Keratinocyte (primary cell): ENCODE data around the gene CETN1. TPM values are rescaled to one million over a fixed set of nuclear protein-coding genes. Genes with fewer than 3 reads are reported as not detected.

Source experiments
- DNase-seq: peaks from one replicate; pipeline ENCODE4 v3.0.0-alpha.2; 2011; ENCODE audit warnings: low read depth, missing footprints, low spot score
- FAIRE-seq: peaks from 2 replicates; lab custom pipeline; 2011; peaks lifted over from hg19 to GRCh38; lab: Jason Lieb, UNC
- H2AFZ ChIP-seq: 2 replicates; pipeline ENCODE4 v1.6.0; 2012; ENCODE audit warnings: low read length, control low read depth, inconsistent platforms; ENCODE audit not compliant: control insufficient read depth
- H3K27ac ChIP-seq: 2 replicates; pipeline ENCODE4 v1.5.1; 2011; ENCODE audit warnings: low read length; ENCODE audit not compliant: control insufficient read depth, insufficient read depth
- H3K27me3 ChIP-seq: 3 replicates; pipeline ENCODE4 v1.6.0; 2011; ENCODE audit warnings: low read length; ENCODE audit not compliant: control insufficient read depth, insufficient read depth; ENCODE audit errors: extremely low read depth
- H3K36me3 ChIP-seq, 2 experiments: 2 replicates in 1 of 2; 3 replicates in 1 of 2; pipeline ENCODE4 v1.5.1; 2011; ENCODE audit warnings: low read length in 2 of 2, mild to moderate bottlenecking in 1 of 2; ENCODE audit not compliant: control insufficient read depth in 2 of 2, insufficient read depth in 2 of 2; ENCODE audit errors: extremely low read depth in 1 of 2
- H3K4me1 ChIP-seq: 3 replicates; pipeline ENCODE4 v1.5.1; 2011; ENCODE audit warnings: low read length; ENCODE audit not compliant: control insufficient read depth, insufficient read depth; ENCODE audit errors: extremely low read depth
- H3K4me2 ChIP-seq: 3 replicates; pipeline ENCODE4 v1.6.0; 2011; ENCODE audit warnings: low read depth, low read length; ENCODE audit not compliant: control insufficient read depth, insufficient read depth; ENCODE audit errors: extremely low read depth
- H3K4me3 ChIP-seq, 3 experiments: fragments of 200-600 bp in 1 of 3; sonication (generic) in 1 of 3; 2 replicates in 2 of 3; 3 replicates in 1 of 3; pipeline ENCODE4 v1.5.1; 2011 to 2016; ENCODE audit warnings: low read length in 3 of 3, mild to moderate bottlenecking in 3 of 3, control low read depth in 2 of 3, inconsistent platforms in 1 of 3, low read depth in 1 of 3, mixed read lengths in 1 of 3, mixed run types in 1 of 3, moderate library complexity in 1 of 3; ENCODE audit not compliant: control insufficient read depth in 2 of 3, insufficient read depth in 2 of 3; ENCODE audit errors: extremely low read depth in 1 of 3
- H3K79me2 ChIP-seq: 2 replicates; pipeline ENCODE4 v1.6.0; 2012; ENCODE audit warnings: low read length; ENCODE audit not compliant: control insufficient read depth, insufficient read depth
- H3K9ac ChIP-seq: 3 replicates; pipeline ENCODE4 v1.6.0; 2011; ENCODE audit warnings: low read length; ENCODE audit not compliant: control insufficient read depth, insufficient read depth; ENCODE audit errors: extremely low read depth
- H3K9me1 ChIP-seq: 3 replicates; pipeline ENCODE4 v1.6.0; 2011; ENCODE audit warnings: low read length; ENCODE audit not compliant: control insufficient read depth, insufficient read depth; ENCODE audit errors: extremely low read depth
- H3K9me3 ChIP-seq: 2 replicates; pipeline ENCODE4 v1.5.1; 2012; ENCODE audit warnings: low read depth, low read length; ENCODE audit not compliant: control insufficient read depth
- H4K20me1 ChIP-seq: 3 replicates; pipeline ENCODE4 v1.6.0; 2011; ENCODE audit warnings: low read length; ENCODE audit not compliant: control insufficient read depth, insufficient read depth; ENCODE audit errors: extremely low read depth
- CTCF ChIP-seq, 3 experiments: IDR thresholded peaks in 1 of 3; conservative IDR thresholded peaks in 1 of 3; optimal IDR thresholded peaks in 1 of 3; 2 replicates in 2 of 3; 3 replicates in 1 of 3; pipeline versions ENCODE3 to v1.5.1; 2011; ENCODE audit warnings: low read length in 3 of 3, mild to moderate bottlenecking in 3 of 3, moderate library complexity in 2 of 3, control low read depth in 1 of 3, inconsistent platforms in 1 of 3; ENCODE audit not compliant: insufficient read depth in 2 of 3; ENCODE audit errors: extremely low read depth in 1 of 3
- EZH2 ChIP-seq: IDR thresholded peaks from one replicate; pipeline ENCODE4 v1.6.1; 2012; ENCODE audit warnings: inconsistent platforms, mild to moderate bottlenecking, low read length, moderate library complexity
- dilution Hi-C: fragments of 300-500 bp; cut with MboI; formaldehyde crosslinking; loops from one replicate; pipeline ENCODE4 v1.7.0; 2020; ENCODE audit warnings: low sequenced_read_pairs; ENCODE audit not compliant: extremely low pct_ligation_motif_present
- polyA plus RNA-seq, 5 experiments: library from polyadenylated mRNA; depleted of rRNA in 3 of 5; stranded (reverse) in 3 of 5; stranded (forward) in 1 of 5; unstranded in 1 of 5; fragments of >200 nt; gene quantifications; 1 replicate in 1 of 5; 2 replicates in 3 of 5; 3 replicates in 1 of 5; pipeline versions ENCODE4 v1.2.1 to v1.2.3, GENCODE V29; 2011 to 2012; ENCODE audit warnings: missing spikeins in 2 of 5, low read depth in 1 of 5, low replicate concordance in 1 of 5

CETN1 gene
- polyA plus RNA-seq, 1 donor (not counting 4 experiments of a cell fraction or from before 2014, with no cell fraction given), result not detected

- H3K9ac ChIP-seq, result no peak overlapping the region
- H3K4me2 ChIP-seq, result no peak overlapping the region
- no peak for DNase-seq
- H4K20me1 ChIP-seq, result no peaks in the 10 kb centered on the region
- no peaks in the 10 kb centered on the region for H3K27me3 ChIP-seq
- no peak overlapping the region for H2AFZ ChIP-seq
- TF ChIP-seq CTCF (optimal IDR thresholded peaks at IDR 0.05 in 1 of 3, IDR thresholded peaks at IDR 0.05 in 1 of 3, conservative IDR thresholded peaks at IDR 0.05 in 1 of 3; ENCODE audit: extremely low read depth in 1 of 3, insufficient read depth in 2 of 3, low read length in 3 of 3) (no peak), EZH2 (no peak)
- H3K4me1 ChIP-seq, result peaks cover 17% of the 10 kb centered on the region
- no peaks in the 10 kb centered on the region for H3K9me3 ChIP-seq
- H3K27ac ChIP-seq, result no peak overlapping the region
- FAIRE-seq, result no peak
- H3K4me3 ChIP-seq, result no peak overlapping the region
- dilution Hi-C loops, result no loop called here
- no peaks in the 10 kb centered on the region for H3K36me3 ChIP-seq
- H3K79me2 ChIP-seq, result no peaks in the 10 kb centered on the region
- H3K9me1 ChIP-seq, result no peaks in the 10 kb centered on the region
Measured at GRCh38 chr18:631560-631959, 51.4 kb downstream of the CETN1 start.

Other genes starting within 250 kb of the CETN1 start
- gene COLEC12, start 79.7 kb upstream of the CETN1 start, polyA plus RNA-seq, result not detected in 3 replicates
- gene CLUL1, start 16.6 kb downstream of the CETN1 start, polyA plus RNA-seq, result 2.3 to 6.0 TPM (median 2.3 TPM) in 3 replicates
- gene TYMS, start 77.3 kb downstream of the CETN1 start, polyA plus RNA-seq, result 15.0 to 68.4 TPM (median 39.9 TPM) in 3 replicates
- 14.6 to 27.6 TPM (median 19.5 TPM) in 3 replicates for gene ENOSF1, start 132.2 kb downstream of the CETN1 start, polyA plus RNA-seq
- 16.4 to 27.8 TPM (median 22.9 TPM) in 3 replicates for gene YES1, start 231.9 kb downstream of the CETN1 start, polyA plus RNA-seq